ENCODE data around the gene CHST9. TPM values are rescaled to one million over a fixed set of nuclear protein-coding genes. Genes with fewer than 3 reads are reported as not detected.

The CHST9 gene
- total and polyA plus RNA-seq, 2 of the 13 experiments (the other 11 are each of a cell fraction or from before 2014, with no cell fraction given) = 3.2 to 9.6 TPM

DNA sequence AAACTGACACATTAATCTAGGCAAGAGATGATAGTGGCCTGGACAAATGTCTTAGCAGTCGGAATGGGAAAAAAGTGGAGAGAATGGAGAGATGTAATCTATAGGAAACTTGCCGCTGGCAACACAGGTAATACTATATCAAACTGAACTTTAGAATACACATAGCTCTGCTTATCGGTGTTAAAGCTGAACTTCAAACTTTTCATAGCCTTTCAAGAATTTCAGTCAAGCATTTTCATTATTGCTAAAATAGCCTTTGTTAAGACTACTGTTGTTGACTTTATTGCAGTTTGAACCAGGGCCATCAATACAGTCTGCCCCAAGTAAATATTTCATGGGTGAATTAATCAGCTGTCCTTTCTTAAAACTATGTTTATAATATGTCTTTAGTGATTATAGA is 12.9 kb upstream of the CHST9 start (continued):
- no peak for TF ChIP-seq SOX13 (IDR thresholded peaks at IDR 0.05)
- TF ChIP-seq SOX13 (CRISPR knock-in tag; conservative IDR thresholded peaks at IDR 0.05 in 1 of 2, IDR thresholded peaks at IDR 0.05 in 1 of 2) = peak in 1 of 2 experiments; percentile 57; a peak in 1 of 4 replicates
- no peak for TF ChIP-seq SMAD1 (CRISPR knock-in tag; IDR thresholded peaks at IDR 0.05; ENCODE audit: borderline replicate concordance, low read depth)
- TF ChIP-seq NR2C2 (CRISPR knock-in tag; IDR thresholded peaks at IDR 0.05; ENCODE audit: borderline replicate concordance) = no peak
- TF ChIP-seq, protein P1, sequence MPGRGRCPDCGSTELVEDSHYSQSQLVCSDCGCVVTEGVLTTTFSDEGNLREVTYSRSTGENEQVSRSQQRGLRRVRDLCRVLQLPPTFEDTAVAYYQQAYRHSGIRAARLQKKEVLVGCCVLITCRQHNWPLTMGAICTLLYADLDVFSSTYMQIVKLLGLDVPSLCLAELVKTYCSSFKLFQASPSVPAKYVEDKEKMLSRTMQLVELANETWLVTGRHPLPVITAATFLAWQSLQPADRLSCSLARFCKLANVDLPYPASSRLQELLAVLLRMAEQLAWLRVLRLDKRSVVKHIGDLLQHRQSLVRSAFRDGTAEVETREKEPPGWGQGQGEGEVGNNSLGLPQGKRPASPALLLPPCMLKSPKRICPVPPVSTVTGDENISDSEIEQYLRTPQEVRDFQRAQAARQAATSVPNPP (CRISPR knock-in tag; IDR thresholded peaks at IDR 0.05) = no peak
- TF ChIP-seq, protein P2, sequence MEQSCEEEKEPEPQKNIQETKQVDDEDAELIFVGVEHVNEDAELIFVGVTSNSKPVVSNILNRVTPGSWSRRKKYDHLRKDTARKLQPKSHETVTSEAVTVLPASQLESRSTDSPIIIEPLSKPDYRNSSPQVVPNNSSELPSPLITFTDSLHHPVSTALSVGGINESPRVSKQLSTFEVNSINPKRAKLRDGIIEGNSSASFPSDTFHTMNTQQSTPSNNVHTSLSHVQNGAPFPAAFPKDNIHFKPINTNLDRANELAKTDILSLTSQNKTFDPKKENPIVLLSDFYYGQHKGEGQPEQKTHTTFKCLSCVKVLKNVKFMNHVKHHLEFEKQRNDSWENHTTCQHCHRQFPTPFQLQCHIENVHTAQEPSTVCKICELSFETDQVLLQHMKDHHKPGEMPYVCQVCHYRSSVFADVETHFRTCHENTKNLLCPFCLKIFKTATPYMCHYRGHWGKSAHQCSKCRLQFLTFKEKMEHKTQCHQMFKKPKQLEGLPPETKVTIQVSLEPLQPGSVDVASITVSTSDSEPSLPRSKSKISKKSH (CRISPR knock-in tag; IDR thresholded peaks at IDR 0.05; ENCODE audit: borderline replicate concordance) = no peak
- no peak for TF ChIP-seq SIX4 (CRISPR knock-in tag; IDR thresholded peaks at IDR 0.05)
- TF ChIP-seq ATRX (CRISPR knock-in tag; IDR thresholded peaks at IDR 0.05; ENCODE audit: borderline replicate concordance) = no peak
- TF ChIP-seq CREM (IDR thresholded peaks at IDR 0.05) = no peak
- no peak for TF ChIP-seq CREM (CRISPR knock-in tag; IDR thresholded peaks at IDR 0.05)
- no peak for TF ChIP-seq ZZZ3 (CRISPR knock-in tag; IDR thresholded peaks at IDR 0.05; ENCODE audit: borderline replicate concordance)
- TF ChIP-seq CBX1 (IDR thresholded peaks at IDR 0.05; ENCODE audit: low read depth) = no peak
- TF ChIP-seq HNF4A (CRISPR knock-in tag; IDR thresholded peaks at IDR 0.05) = peak; percentile 53
- TF ChIP-seq, protein P3, sequence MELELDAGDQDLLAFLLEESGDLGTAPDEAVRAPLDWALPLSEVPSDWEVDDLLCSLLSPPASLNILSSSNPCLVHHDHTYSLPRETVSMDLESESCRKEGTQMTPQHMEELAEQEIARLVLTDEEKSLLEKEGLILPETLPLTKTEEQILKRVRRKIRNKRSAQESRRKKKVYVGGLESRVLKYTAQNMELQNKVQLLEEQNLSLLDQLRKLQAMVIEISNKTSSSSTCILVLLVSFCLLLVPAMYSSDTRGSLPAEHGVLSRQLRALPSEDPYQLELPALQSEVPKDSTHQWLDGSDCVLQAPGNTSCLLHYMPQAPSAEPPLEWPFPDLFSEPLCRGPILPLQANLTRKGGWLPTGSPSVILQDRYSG (CRISPR knock-in tag; IDR thresholded peaks at IDR 0.05) = no peak
- no peak for TF ChIP-seq REPIN1 (CRISPR knock-in tag; IDR thresholded peaks at IDR 0.05; ENCODE audit: borderline replicate concordance, low read depth)
- TF ChIP-seq ZNF230 (CRISPR knock-in tag; IDR thresholded peaks at IDR 0.05) = no peak
- no peak for TF ChIP-seq SOX6 (IDR thresholded peaks at IDR 0.05)
- TF ChIP-seq SOX6 (CRISPR knock-in tag; IDR thresholded peaks at IDR 0.05) = peak; percentile 55; the same call in 1 of the 2 replicates
- TF ChIP-seq ZNF354B (CRISPR knock-in tag; IDR thresholded peaks at IDR 0.05) = no peak
